D721Med (cell line): ENCODE measurements around the gene TPSB2.
"Not testable (repeated sequence)": the region's sequence is repeated elsewhere in the genome, so short reads cannot be mapped to it uniquely, and the experiment has no call there.

Experiments used
- DNase-seq: peaks from one replicate; pipeline ENCODE4 v3.0.0; 2011; ENCODE audit warnings: low spot score; ENCODE audit not compliant: insufficient read length
- FAIRE-seq: peaks from 2 replicates; lab custom pipeline; 2011; peaks lifted over from hg19 to GRCh38; lab: Jason Lieb, UNC
- CTCF ChIP-seq: IDR thresholded peaks from 2 replicates; pipeline ENCODE4 v1.5.1; 2012; ENCODE audit warnings: mild to moderate bottlenecking, control low read depth; ENCODE audit not compliant: insufficient read depth; ENCODE audit errors: missing control alignments

Gene TPSB2

DNA sequence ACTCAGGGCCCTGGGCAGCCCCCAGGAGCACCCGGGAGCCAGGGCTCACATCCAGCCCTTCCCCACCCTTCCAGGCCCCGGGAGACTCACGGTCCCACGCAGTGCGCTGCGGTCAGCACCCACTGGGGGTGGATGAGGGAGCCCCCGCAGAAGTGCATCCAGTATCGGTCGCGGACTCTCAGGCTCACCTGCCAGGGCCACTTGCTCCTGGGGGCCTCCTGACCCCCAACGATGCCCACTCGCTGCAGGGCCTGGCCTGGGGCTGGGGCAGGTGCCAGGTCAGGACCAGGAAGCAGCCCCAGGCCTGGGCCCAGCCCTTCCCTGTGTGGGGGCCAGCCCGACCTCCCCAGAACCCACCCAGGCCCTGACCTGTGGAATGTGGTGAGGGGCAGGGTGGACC, 508 bp downstream of the TPSB2 start:
- DNase-seq, FAIRE-seq: not testable (repeated sequence)

DNA sequence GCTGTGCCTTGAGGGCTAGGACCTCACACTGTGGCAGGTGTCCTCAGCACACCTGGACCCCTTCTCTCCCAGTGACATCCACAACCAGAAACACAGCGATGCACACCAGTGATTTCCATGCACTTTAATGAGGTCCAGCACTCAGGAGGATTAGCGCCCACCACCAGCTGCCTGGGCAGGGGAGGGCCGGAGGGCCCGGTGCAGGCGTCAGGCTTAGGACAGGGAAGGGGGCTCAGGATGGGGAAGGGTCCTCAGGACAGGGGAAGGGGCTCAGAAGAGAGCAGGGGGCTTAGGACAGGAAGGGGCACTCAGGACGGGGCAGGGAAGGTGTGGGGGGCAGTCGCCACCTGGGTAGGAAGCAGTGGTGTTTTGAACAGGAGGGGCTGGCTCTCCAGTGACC, 1.8 kb downstream of the TPSB2 start:
- FAIRE-seq, DNase-seq: not testable (repeated sequence)

DNA sequence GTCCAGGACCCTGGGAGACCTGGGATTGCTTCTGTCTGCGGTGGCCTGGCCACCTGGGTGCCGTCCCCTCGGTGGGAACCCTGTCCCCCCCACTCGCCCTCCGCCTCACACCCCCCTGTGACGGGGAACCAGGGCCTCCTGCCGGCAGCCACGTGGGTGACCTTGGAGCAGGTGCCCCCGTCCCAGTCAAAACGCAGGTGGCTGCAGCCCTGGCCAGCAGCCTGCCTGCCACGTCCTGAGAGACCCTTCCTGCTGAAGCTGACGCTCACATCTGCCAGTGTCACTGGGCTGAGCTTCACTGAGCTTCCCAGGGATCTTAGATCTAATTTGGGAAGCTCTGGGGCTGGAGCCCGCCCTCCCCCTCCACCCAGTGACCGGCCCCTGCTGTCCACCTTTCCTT, 3.3 kb downstream of the TPSB2 start:
- not testable (repeated sequence) for FAIRE-seq, DNase-seq

GRCh38 chr16:1225728-1226311, 4.2 kb downstream of the TPSB2 start:
- not testable (repeated sequence) for FAIRE-seq, DNase-seq

- no peak for DNase-seq
- no peak for FAIRE-seq
- TF ChIP-seq CTCF: no peak
These were observed 4.9 kb downstream of the TPSB2 start, which contains the start of gene TPSG1 for GRCh38 chr16:1225051-1225451. Gene TPSG1, minus strand, starts transcription at chr16:1225268. Its CDS starts 16 bp downstream, at chr16:1225252.

GRCh38 chr16:1224558-1224957, 5.4 kb downstream of the TPSB2 start:
- TF ChIP-seq CTCF: no peak
- DNase-seq: no peak
- FAIRE-seq: no peak

GRCh38 chr16:1223355-1224214, 6.4 kb downstream of the TPSB2 start:
- FAIRE-seq (no peak), DNase-seq (no peak)
- TF ChIP-seq CTCF: no peak

GRCh38 chr16:1222553-1223354, 7.2 kb downstream of the TPSB2 start:
- FAIRE-seq (no peak), DNase-seq (no peak)
- TF ChIP-seq CTCF: no peak
